HG03342 (cell line): ENCODE results near the gene TECPR1.
A peak's percentile ranks its signal among the peaks of the same experiment; 100 is the strongest.

ENCODE experiments used
- ATAC-seq: cut with Tn5 transposase; IDR thresholded peaks from one replicate; pipeline ENCODE4 v1.9.1; 2021; ENCODE audit warnings: mild to moderate bottlenecking, moderate library complexity; ENCODE audit not compliant: unreplicated experiment

TECPR1 gene

GRCh38 chr7:98248156-98248555 lies 3.9 kb downstream of the TECPR1 start:
- ATAC-seq, result no peak

GRCh38 chr7:98244871-98245270 lies 7.2 kb downstream of the TECPR1 start:
- no peak for ATAC-seq

GRCh38 chr7:98242934-98243333 lies 9.1 kb downstream of the TECPR1 start:
- ATAC-seq, result no peak

GRCh38 chr7:98242342-98242741 lies 9.7 kb downstream of the TECPR1 start:
- no peak for ATAC-seq

- ATAC-seq, result peak; percentile 23
Measured at GRCh38 chr7:98241674-98242241, 10.3 kb downstream of the TECPR1 start.

GRCh38 chr7:98240961-98241673 lies 10.9 kb downstream of the TECPR1 start:
- ATAC-seq, result peak; percentile 71

GRCh38 chr7:98238976-98239375 lies 13.1 kb downstream of the TECPR1 start:
- ATAC-seq, result no peak

- no peak for ATAC-seq
Measured at GRCh38 chr7:98238076-98238475, 14.0 kb downstream of the TECPR1 start.

- no peak for ATAC-seq
Measured at GRCh38 chr7:98236355-98237185, 15.5 kb downstream of the TECPR1 start.

GRCh38 chr7:98235901-98236300 lies 16.1 kb downstream of the TECPR1 start:
- no peak for ATAC-seq

- ATAC-seq, result no peak
Measured at GRCh38 chr7:98234429-98235147, 17.4 kb downstream of the TECPR1 start.

GRCh38 chr7:98233219-98234070 lies 18.6 kb downstream of the TECPR1 start:
- ATAC-seq, result no peak

- ATAC-seq, result no peak
Measured at GRCh38 chr7:98232799-98233198, 19.2 kb downstream of the TECPR1 start.

GRCh38 chr7:98232263-98232585 lies 19.8 kb downstream of the TECPR1 start:
- ATAC-seq, result no peak

- no peak for ATAC-seq
Measured at GRCh38 chr7:98231493-98232262, 20.4 kb downstream of the TECPR1 start.

- no peak for ATAC-seq
Measured at GRCh38 chr7:98230746-98231471, 21.1 kb downstream of the TECPR1 start.

GRCh38 chr7:98229991-98230745 lies 21.9 kb downstream of the TECPR1 start:
- no peak for ATAC-seq

- ATAC-seq, result no peak
Measured at GRCh38 chr7:98229441-98229840, 22.6 kb downstream of the TECPR1 start.
